Type B pancreatic cell (in vitro differentiated cells): ENCODE measurements around the gene CADPS. TPM values are rescaled to one million over a fixed set of nuclear protein-coding genes. Genes with fewer than 3 reads are reported as not detected.

Experiments used
- DNase-seq: peaks from one replicate; pipeline ENCODE4 v3.0.0; 2021; ENCODE audit warnings: mixed read lengths; ENCODE audit not compliant: unreplicated experiment; ENCODE audit errors: extremely low spot score
- H3K27ac Mint-ChIP-seq: 2 replicates; pipeline ENCODE4 v1.8.0; 2021; ENCODE audit warnings: mild to moderate bottlenecking, mixed read lengths
- H3K27me3 Mint-ChIP-seq: 2 replicates; pipeline ENCODE4 v1.8.0; 2021; ENCODE audit warnings: mixed read lengths
- H3K36me3 Mint-ChIP-seq: 2 replicates; pipeline ENCODE4 v1.8.0; 2021; ENCODE audit warnings: mixed read lengths
- H3K4me1 Mint-ChIP-seq: one replicate; pipeline ENCODE4 v1.8.0; 2021; ENCODE audit warnings: mixed read lengths; ENCODE audit not compliant: unreplicated experiment
- H3K4me3 Mint-ChIP-seq: 2 replicates; pipeline ENCODE4 v1.8.0; 2021; ENCODE audit warnings: mild to moderate bottlenecking, mixed read lengths
- H3K9me3 Mint-ChIP-seq: 2 replicates; pipeline ENCODE4 v1.8.0; 2021; ENCODE audit warnings: mixed read lengths
- CTCF ChIP-seq: fragments of 200-600 bp; sonication (generic); conservative IDR thresholded peaks from 2 replicates; pipeline ENCODE4 v1.5.0; 2021; ENCODE audit warnings: antibody characterized with exemption, mild to moderate bottlenecking
- total RNA-seq: library from RNA; stranded (reverse); gene quantifications from 2 replicates; pipeline ENCODE4 v1.2.1, GENCODE V29; 2021; ENCODE audit warnings: low replicate concordance

CADPS gene
- total RNA-seq, 1 donor from 2014 or later, result 21.6 TPM

GRCh38 chr3:62718515-62719320 is 156.5 kb downstream of the CADPS start:
- H3K36me3 Mint-ChIP-seq, result no peaks in the 10 kb centered on the region
- no peak for DNase-seq
- peaks cover 13% of the 10 kb centered on the region for H3K27me3 Mint-ChIP-seq
- H3K9me3 Mint-ChIP-seq, result no peaks in the 10 kb centered on the region
- no peak overlapping the region for H3K27ac Mint-ChIP-seq
- TF ChIP-seq CTCF, result no peak
- H3K4me1 Mint-ChIP-seq, result peaks cover 12% of the 10 kb centered on the region
- H3K4me3 Mint-ChIP-seq, result no peak overlapping the region

- Mint-ChIP-seq H3K27me3 (peaks cover 9% of the 10 kb centered on the region), H3K36me3 (no peaks in the 10 kb centered on the region), H3K4me1 (peaks cover 8% of the 10 kb centered on the region), H3K9me3 (no peaks in the 10 kb centered on the region), H3K27ac (no peak overlapping the region), H3K4me3 (no peak overlapping the region)
- no peak for TF ChIP-seq CTCF
- no peak for DNase-seq
These were observed 157.2 kb downstream of the CADPS start for GRCh38 chr3:62718011-62718410.

- Mint-ChIP-seq H3K4me3 (no peak overlapping the region), H3K9me3 (no peaks in the 10 kb centered on the region), H3K4me1 (peaks cover 10% of the 10 kb centered on the region), H3K36me3 (no peaks in the 10 kb centered on the region), H3K27me3 (peaks cover 5% of the 10 kb centered on the region), H3K27ac (no peak overlapping the region)
- TF ChIP-seq CTCF, result no peak
- DNase-seq, result no peak
These were observed 162.5 kb downstream of the CADPS start for GRCh38 chr3:62712746-62713145.

- Mint-ChIP-seq H3K36me3 (no peaks in the 10 kb centered on the region), H3K27ac (no peak overlapping the region), H3K4me3 (no peak overlapping the region), H3K27me3 (no peaks in the 10 kb centered on the region), H3K4me1 (peaks cover 10% of the 10 kb centered on the region), H3K9me3 (no peaks in the 10 kb centered on the region)
- no peak for DNase-seq
- no peak for TF ChIP-seq CTCF
These were observed 164.5 kb downstream of the CADPS start for GRCh38 chr3:62710751-62711150.

- H3K27me3 Mint-ChIP-seq, result no peaks in the 10 kb centered on the region
- H3K4me1 Mint-ChIP-seq, result peaks cover 12% of the 10 kb centered on the region
- no peaks in the 10 kb centered on the region for H3K9me3 Mint-ChIP-seq
- H3K27ac Mint-ChIP-seq, result no peak overlapping the region
- no peak for DNase-seq
- TF ChIP-seq CTCF, result no peak
- no peak overlapping the region for H3K4me3 Mint-ChIP-seq
- no peaks in the 10 kb centered on the region for H3K36me3 Mint-ChIP-seq
These were observed 166.4 kb downstream of the CADPS start for GRCh38 chr3:62708638-62709373.
